ENCODE data around the gene TIMM8A.

GRCh38 chrX:101362757-101363156, 14.2 kb upstream of the TIMM8A start:
- no peak for TF ChIP-seq POLR2AphosphoS5 (IDR thresholded peaks at IDR 0.05)
- TF ChIP-seq, protein P1, sequence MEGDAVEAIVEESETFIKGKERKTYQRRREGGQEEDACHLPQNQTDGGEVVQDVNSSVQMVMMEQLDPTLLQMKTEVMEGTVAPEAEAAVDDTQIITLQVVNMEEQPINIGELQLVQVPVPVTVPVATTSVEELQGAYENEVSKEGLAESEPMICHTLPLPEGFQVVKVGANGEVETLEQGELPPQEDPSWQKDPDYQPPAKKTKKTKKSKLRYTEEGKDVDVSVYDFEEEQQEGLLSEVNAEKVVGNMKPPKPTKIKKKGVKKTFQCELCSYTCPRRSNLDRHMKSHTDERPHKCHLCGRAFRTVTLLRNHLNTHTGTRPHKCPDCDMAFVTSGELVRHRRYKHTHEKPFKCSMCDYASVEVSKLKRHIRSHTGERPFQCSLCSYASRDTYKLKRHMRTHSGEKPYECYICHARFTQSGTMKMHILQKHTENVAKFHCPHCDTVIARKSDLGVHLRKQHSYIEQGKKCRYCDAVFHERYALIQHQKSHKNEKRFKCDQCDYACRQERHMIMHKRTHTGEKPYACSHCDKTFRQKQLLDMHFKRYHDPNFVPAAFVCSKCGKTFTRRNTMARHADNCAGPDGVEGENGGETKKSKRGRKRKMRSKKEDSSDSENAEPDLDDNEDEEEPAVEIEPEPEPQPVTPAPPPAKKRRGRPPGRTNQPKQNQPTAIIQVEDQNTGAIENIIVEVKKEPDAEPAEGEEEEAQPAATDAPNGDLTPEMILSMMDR (IDR thresholded peaks at IDR 0.05) = no peak

All from prostate gland (tissue), 2 donors.